ENCODE data around the gene GSX2. TPM values are rescaled to one million over a fixed set of nuclear protein-coding genes. Genes with fewer than 3 reads are reported as not detected.

GSX2 gene
- total and polyA plus RNA-seq, 10 of the 15 experiments (the other 5 are each of a cell fraction or from before 2014, with no cell fraction given): 0.04 to 0.58 (median 0.50) TPM; not detected in 5

DNA sequence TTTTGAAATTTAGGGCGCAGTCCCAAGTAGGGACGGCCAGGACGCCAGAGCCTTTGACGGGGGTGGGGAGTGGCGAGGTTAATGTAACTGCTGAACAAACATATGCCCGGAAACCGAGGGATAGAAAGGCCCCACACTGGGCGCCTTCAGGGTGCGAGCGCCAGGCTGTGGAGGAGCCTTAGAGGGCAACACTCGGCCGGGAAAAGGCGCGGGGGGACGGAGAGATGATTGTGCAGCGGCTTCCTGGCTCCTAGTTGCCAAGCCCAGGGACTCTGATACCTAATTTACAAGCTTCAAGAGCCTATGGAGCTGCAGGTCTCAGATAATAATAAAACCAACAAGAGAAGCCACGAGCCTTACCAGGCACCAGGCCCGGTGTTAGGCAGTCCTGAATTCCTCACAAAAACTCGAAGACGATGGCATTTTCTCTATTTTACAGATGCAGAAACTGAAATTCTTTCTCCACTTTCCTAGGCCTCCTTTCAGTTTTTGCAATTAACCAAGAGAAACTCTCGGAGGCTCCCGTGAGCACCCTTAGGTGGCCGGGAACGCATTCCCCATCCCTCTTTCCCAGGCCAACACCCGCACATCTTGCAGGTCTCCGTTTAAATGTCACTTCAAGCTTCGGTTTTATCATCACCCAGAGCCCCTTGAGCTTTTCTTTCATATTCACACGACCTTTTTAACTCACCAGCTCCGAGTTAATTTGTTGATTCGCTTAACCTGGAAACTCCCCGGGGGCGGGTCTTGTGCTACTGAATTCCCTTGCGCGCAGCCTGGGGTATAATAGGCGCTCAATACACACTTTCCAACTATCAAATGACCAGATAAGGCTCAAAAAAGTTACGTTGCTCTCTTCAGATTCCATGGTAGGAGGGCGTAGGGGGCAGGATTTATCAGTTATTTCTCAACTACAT is 6.4 kb upstream of the GSX2 start:
- Histone ChIP-seq H3K9ac (ENCODE audit: control insufficient read depth, insufficient read depth, low read length) (no peak overlapping the region), H2AFZ (ENCODE audit: control insufficient read depth, low read depth, low read length) (no peak overlapping the region), H3K27ac (ENCODE audit: control insufficient read depth, insufficient read depth) (no peak overlapping the region), H3K36me3 (ENCODE audit: control insufficient read depth in 2 of 2, insufficient read depth in 2 of 2, low read length in 1 of 2) (no peaks in the 10 kb centered on the region), H3K4me1 (ENCODE audit: control insufficient read depth, insufficient read depth, low read length) (peaks cover 8% of the 10 kb centered on the region), H3K79me2 (ENCODE audit: control insufficient read depth, insufficient read depth, low read length) (no peaks in the 10 kb centered on the region), H4K20me1 (ENCODE audit: control insufficient read depth, insufficient read depth) (no peaks in the 10 kb centered on the region), H3K27me3 (replicated peaks in 1 of 2; ENCODE audit: control insufficient read depth in 2 of 2, insufficient read depth in 2 of 2, low read length in 1 of 2) (peaks cover 11 to 13% of the 10 kb centered on the region in 2 experiments), H3K4me3 (no peak overlapping the region), H3K4me2 (ENCODE audit: control insufficient read depth, insufficient read depth) (no peak overlapping the region), H3K9me3 (replicated peaks; ENCODE audit: control insufficient read depth, insufficient read depth, low read length) (no peaks in the 10 kb centered on the region)
- FAIRE-seq (no peak), DNase-seq (ENCODE audit: low read depth, low spot score) (no peak), ATAC-seq (peak; percentile 27)
- SMC1A ChIA-PET (ENCODE audit: uncharacterized antibody, unreplicated experiment): interaction anchor here (0.6 to 1.1 kb wide), 2 partner anchors 117 to 566 kb away, joined by 3 to 4 read pairs; no protein-coding TSS in a partner anchor
- BruUV-seq (replicated peaks): no TSS peak
- POLR2A ChIA-PET: interaction anchor here (0.7 kb wide), 1 partner anchor 9 kb away, joined by 3 read pairs; no protein-coding TSS in a partner anchor
- intact Hi-C loops (cut with micrococcal nuclease; ENCODE audit: unreplicated experiment): no loop called here
- in situ Hi-C loops (cut with MboI): no loop called here
- RAD21 ChIA-PET (ENCODE audit: unreplicated experiment): no interaction called here
- WGBS (ENCODE audit: insufficient coverage, insufficient replicate concordance, low lambda C conversion rate, missing lambda C conversion rate): 20% methylated on average over 37 of the region's 37 CpGs
- CTCF ChIA-PET: interaction anchor here (1.5 kb wide), 1 partner anchor 8 kb away, joined by 3 read pairs; no protein-coding TSS in a partner anchor
- TF ChIP-seq NFIC (IDR thresholded peaks at IDR 0.05; ENCODE audit: low read depth, low read length) (no peak), MXI1 (IDR thresholded peaks at IDR 0.05; ENCODE audit: low read depth, low read length) (no peak), DPF2 (IDR thresholded peaks at IDR 0.05) (no peak), GABPA (IDR thresholded peaks at IDR 0.05; ENCODE audit: low read depth) (no peak), CHD2 (IDR thresholded peaks at IDR 0.05; ENCODE audit: borderline replicate concordance, low read depth, low read length) (no peak), NFYA (IDR thresholded peaks at IDR 0.05; ENCODE audit: borderline replicate concordance, low read depth, low read length) (no peak), CEBPB (IDR thresholded peaks at IDR 0.05; ENCODE audit: borderline replicate concordance in 1 of 2, low read depth in 2 of 2, low read length in 2 of 2) (no peak), MTA2 (IDR thresholded peaks at IDR 0.05; ENCODE audit: low read depth) (no peak)
- TF ChIP-seq, protein P1, sequence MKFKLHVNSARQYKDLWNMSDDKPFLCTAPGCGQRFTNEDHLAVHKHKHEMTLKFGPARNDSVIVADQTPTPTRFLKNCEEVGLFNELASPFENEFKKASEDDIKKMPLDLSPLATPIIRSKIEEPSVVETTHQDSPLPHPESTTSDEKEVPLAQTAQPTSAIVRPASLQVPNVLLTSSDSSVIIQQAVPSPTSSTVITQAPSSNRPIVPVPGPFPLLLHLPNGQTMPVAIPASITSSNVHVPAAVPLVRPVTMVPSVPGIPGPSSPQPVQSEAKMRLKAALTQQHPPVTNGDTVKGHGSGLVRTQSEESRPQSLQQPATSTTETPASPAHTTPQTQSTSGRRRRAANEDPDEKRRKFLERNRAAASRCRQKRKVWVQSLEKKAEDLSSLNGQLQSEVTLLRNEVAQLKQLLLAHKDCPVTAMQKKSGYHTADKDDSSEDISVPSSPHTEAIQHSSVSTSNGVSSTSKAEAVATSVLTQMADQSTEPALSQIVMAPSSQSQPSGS (IDR thresholded peaks at IDR 0.05; ENCODE audit: low read length): no peak
- TF ChIP-seq, protein P2, sequence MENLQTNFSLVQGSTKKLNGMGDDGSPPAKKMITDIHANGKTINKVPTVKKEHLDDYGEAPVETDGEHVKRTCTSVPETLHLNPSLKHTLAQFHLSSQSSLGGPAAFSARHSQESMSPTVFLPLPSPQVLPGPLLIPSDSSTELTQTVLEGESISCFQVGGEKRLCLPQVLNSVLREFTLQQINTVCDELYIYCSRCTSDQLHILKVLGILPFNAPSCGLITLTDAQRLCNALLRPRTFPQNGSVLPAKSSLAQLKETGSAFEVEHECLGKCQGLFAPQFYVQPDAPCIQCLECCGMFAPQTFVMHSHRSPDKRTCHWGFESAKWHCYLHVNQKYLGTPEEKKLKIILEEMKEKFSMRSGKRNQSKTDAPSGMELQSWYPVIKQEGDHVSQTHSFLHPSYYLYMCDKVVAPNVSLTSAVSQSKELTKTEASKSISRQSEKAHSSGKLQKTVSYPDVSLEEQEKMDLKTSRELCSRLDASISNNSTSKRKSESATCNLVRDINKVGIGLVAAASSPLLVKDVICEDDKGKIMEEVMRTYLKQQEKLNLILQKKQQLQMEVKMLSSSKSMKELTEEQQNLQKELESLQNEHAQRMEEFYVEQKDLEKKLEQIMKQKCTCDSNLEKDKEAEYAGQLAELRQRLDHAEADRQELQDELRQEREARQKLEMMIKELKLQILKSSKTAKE (IDR thresholded peaks at IDR 0.05; ENCODE audit: low read depth, poor library complexity, severe bottlenecking): no peak
- TF ChIP-seq, protein P3, sequence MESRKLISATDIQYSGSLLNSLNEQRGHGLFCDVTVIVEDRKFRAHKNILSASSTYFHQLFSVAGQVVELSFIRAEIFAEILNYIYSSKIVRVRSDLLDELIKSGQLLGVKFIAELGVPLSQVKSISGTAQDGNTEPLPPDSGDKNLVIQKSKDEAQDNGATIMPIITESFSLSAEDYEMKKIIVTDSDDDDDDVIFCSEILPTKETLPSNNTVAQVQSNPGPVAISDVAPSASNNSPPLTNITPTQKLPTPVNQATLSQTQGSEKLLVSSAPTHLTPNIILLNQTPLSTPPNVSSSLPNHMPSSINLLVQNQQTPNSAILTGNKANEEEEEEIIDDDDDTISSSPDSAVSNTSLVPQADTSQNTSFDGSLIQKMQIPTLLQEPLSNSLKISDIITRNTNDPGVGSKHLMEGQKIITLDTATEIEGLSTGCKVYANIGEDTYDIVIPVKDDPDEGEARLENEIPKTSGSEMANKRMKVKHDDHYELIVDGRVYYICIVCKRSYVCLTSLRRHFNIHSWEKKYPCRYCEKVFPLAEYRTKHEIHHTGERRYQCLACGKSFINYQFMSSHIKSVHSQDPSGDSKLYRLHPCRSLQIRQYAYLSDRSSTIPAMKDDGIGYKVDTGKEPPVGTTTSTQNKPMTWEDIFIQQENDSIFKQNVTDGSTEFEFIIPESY (IDR thresholded peaks at IDR 0.05): no peak
- TF ChIP-seq, protein P4, sequence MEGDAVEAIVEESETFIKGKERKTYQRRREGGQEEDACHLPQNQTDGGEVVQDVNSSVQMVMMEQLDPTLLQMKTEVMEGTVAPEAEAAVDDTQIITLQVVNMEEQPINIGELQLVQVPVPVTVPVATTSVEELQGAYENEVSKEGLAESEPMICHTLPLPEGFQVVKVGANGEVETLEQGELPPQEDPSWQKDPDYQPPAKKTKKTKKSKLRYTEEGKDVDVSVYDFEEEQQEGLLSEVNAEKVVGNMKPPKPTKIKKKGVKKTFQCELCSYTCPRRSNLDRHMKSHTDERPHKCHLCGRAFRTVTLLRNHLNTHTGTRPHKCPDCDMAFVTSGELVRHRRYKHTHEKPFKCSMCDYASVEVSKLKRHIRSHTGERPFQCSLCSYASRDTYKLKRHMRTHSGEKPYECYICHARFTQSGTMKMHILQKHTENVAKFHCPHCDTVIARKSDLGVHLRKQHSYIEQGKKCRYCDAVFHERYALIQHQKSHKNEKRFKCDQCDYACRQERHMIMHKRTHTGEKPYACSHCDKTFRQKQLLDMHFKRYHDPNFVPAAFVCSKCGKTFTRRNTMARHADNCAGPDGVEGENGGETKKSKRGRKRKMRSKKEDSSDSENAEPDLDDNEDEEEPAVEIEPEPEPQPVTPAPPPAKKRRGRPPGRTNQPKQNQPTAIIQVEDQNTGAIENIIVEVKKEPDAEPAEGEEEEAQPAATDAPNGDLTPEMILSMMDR (IDR thresholded peaks at IDR 0.05 in 2 of 3, conservative IDR thresholded peaks at IDR 0.05 in 1 of 3; ENCODE audit: control insufficient read depth in 2 of 3, extremely low read depth in 1 of 3, insufficient read depth in 1 of 3, low read depth in 3 of 3, low read length in 3 of 3): no peak
